ENCODE measurements around the gene SAMD9.

- no peak for TF ChIP-seq CTCF (IDR thresholded peaks at IDR 0.05 in 8 of 11, conservative IDR thresholded peaks at IDR 0.05 in 3 of 11)
- no peak for TF ChIP-seq POLR2AphosphoS5 (IDR thresholded peaks at IDR 0.05)
- TF ChIP-seq POLR2A (IDR thresholded peaks at IDR 0.05) = no peak
Measured at GRCh38 chr7:93054975-93055374, 62.8 kb downstream of the SAMD9 start.

All from spleen (tissue), 7 donors.